A673 (cell line): ENCODE results near the gene KCNQ1.

Experiments used
- EZH2 ChIP-seq: fragments of 200-600 bp; sonication (generic); IDR thresholded peaks from 2 replicates; pipeline ENCODE4 v1.6.1; 2017; ENCODE audit warnings: borderline replicate concordance, low read depth, mild to moderate bottlenecking, mixed read lengths, antibody characterized with exemption, low read length; ENCODE audit not compliant: poor library complexity, severe bottlenecking
- TF ChIP-seq, protein P1 (sequence below): fragments of 300-800, 200-600 bp; sonication (generic); conservative IDR thresholded peaks from 2 replicates; pipeline ENCODE4 v1.5.1; 2017; ENCODE audit warnings: low read depth, mild to moderate bottlenecking, antibody characterized with exemption, low read length, moderate library complexity, mixed read lengths

DNA sequence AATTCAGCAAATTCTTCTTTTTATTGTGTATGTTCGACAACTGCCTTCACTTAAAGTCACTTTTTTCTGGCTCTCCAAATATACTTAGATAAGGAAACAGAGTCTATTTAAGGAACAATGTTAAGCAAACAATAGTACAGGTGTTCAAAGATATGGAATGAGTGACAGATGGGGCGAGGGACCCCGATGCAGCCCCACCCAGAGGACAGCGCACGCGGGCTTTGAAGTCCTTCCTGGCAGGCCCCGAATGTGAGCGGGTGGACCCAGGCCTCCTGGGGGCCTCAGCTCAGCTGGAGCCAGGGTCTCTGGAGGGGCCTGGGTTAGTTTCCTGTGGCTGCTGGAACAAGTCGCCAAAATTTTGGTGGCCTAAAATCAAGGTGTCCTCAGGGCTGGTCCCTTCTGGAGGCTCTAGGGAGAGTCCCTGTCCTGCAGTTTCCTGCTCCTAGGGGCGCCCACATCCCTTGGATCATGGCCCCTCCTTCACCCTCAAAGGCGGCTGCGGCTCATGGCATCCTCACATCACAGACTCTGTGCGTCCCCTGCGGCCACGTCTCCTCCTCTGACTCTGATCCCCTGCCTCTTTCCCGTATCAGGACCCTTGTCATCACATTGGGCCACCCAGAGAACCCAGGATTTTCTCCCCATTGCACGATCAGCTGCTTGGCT, 295.6 kb downstream of the KCNQ1 start:
- TF ChIP-seq, protein P1, sequence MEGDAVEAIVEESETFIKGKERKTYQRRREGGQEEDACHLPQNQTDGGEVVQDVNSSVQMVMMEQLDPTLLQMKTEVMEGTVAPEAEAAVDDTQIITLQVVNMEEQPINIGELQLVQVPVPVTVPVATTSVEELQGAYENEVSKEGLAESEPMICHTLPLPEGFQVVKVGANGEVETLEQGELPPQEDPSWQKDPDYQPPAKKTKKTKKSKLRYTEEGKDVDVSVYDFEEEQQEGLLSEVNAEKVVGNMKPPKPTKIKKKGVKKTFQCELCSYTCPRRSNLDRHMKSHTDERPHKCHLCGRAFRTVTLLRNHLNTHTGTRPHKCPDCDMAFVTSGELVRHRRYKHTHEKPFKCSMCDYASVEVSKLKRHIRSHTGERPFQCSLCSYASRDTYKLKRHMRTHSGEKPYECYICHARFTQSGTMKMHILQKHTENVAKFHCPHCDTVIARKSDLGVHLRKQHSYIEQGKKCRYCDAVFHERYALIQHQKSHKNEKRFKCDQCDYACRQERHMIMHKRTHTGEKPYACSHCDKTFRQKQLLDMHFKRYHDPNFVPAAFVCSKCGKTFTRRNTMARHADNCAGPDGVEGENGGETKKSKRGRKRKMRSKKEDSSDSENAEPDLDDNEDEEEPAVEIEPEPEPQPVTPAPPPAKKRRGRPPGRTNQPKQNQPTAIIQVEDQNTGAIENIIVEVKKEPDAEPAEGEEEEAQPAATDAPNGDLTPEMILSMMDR: no peak
- TF ChIP-seq EZH2: no peak
